WTC11 (cell line): ENCODE results near the gene SCGB3A2.

Experiments used
- CTCF ChIP-seq: fragments of 200-600 bp; IDR thresholded peaks from 2 replicates; pipeline ENCODE4 v1.8.0; 2022; ENCODE audit warnings: antibody characterized with exemption
- ZNF396 ChIP-seq: fragments of 250-450 bp; sonication (Bioruptor Pico); IDR thresholded peaks from 2 replicates; pipeline ENCODE4 v1.8.0; 2021; ENCODE audit warnings: mild to moderate bottlenecking, moderate library complexity, borderline replicate concordance

- no peak for TF ChIP-seq ZNF396 (CRISPR knock-in tag)
- TF ChIP-seq CTCF: no peak
These were observed 32.9 kb downstream of the SCGB3A2 start for GRCh38 chr5:147911427-147911826.
